CD4-positive, alpha-beta T cell treated with Interferon alpha-2 for 1 hour (primary cell): Measurements from ENCODE around the gene RLF.
"Not testable (repeated sequence)": the region's sequence is repeated elsewhere in the genome, so short reads cannot be mapped to it uniquely, and the experiment has no call there.

ENCODE experiments used
- DNase-seq, 2 donors: peaks; one replicate each; pipeline ENCODE4 v3.0.0-alpha.2; 2020 to 2022

The RLF gene

DNA sequence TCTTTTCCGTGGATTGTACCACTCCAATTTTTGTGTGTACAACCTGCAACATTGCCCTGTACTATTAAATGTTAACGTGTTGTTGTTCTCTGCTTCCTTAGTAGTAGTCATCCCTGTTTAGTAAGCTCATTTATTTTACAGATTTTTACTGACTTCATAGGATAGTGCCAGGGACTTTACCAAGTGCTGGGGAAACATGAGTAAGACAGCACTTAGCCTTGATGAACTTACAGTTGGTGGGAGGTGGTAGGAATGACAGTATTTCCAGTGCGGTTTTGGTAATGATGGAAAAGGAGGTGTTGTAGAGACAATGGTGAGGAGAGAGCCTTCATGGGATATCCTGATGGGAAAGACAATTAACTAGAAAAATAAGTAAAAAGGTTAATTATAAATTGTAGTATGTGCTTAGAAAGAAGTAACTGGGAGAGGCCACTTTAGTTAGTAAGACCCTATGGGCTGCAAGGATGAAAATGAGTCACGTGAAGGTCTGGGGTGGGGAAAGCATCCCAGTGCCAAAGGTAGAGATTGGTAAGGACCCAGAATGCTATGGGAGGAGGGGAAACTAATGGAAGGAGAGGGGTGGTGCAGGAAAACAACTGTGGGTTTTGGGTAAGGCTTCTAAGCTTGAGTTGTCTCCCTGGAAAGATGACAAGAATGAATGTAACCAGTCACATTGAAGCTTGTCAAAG lies 1.7 kb downstream of the RLF start:
- no peak for DNase-seq

DNA sequence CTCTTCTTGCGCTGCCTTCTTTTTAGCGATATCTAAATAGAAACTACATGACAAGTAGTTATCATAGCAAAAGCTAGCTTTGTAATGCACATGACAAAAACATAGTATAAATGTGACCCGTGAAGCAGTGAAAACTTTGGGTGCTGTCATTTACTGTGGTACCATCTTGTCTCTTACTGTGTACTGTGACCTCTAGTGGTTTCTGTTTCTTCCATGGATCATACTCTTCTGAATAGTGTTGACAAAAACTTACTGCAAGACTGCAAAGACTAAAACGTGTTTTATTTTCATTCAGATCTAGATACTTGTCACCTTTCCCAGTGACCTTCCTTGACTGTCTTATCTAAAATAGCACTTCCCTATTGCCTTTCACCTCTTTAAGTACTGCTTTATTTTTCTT lies 6.1 kb downstream of the RLF start:
- DNase-seq: no peak

DNA sequence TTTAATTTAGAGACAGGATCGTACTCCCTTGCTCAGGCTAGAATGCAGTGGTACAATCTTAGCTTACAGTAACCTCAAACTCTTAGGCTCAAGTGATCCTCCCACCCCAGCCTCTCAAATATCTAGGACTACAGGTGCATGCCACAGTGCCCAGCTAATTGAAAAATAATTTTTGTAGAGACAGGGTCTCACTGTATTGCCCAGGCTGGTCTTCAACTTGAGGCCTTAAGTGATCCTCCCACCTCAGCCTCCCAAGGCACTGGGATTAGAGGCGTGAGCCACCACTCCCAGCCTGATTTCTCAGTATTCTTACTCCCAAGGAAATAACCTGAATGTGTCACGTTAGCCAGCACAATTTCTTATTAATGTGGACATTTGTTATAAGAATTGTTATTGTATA lies 9.8 kb downstream of the RLF start:
- no peak for DNase-seq

DNA sequence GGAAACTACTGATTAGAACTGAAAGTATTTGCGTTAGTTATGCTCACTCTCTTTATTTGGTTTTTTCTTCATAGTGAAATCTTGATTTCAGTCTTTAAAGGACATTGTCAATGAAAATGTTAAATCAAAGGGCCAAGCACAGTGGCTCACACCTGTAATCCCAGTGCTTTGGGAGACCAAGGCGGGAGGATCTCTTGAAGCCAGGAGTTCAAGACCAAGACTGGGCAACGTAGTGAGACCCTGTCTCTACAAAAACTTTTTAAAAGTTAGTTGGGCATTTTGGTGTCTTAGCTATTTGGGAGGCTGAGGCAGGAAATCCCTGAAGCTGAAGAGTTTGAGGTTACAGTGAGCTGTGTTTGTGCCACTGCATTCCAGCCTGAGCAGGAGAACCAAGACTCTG lies 13.6 kb downstream of the RLF start:
- DNase-seq: no peak

DNA sequence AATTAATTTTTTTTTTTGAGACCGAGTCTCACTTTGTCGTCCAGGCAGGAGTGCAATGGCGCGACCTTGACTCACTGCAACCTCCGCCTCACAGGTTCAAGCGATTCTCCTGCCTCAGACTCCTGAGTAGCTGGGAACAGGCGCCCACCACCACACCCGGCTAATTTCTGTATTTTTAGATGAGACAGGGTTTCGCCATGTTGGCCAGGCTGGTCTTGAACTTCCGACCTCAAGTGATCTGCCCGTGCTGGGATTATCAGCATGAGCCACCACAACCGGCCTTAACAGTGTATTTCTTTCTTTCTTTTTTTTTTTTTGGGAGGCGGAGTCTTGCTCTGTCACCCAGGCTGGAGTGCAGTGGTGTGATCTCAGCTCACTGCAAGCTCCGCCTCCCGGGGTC lies 15.8 kb downstream of the RLF start:
- DNase-seq: not testable (repeated sequence)

DNA sequence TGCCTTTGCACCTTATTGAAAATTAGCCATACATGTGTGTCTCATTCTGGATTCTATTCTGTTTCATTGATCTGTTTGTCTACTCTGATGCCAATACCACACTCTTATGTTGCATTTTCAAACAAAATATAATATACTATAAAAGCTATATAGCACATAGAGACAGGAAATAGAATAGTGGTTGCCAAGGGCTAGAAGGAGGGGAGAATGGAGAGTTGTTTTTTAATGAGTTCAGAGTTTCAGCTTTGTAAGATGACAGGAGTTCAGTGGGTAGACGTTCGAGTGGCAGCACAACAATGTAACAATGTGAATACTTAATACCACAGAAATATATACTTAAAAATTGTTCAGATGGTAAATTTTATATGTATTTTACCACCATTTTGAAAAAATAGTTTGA lies 17.0 kb downstream of the RLF start:
- DNase-seq: no peak

DNA sequence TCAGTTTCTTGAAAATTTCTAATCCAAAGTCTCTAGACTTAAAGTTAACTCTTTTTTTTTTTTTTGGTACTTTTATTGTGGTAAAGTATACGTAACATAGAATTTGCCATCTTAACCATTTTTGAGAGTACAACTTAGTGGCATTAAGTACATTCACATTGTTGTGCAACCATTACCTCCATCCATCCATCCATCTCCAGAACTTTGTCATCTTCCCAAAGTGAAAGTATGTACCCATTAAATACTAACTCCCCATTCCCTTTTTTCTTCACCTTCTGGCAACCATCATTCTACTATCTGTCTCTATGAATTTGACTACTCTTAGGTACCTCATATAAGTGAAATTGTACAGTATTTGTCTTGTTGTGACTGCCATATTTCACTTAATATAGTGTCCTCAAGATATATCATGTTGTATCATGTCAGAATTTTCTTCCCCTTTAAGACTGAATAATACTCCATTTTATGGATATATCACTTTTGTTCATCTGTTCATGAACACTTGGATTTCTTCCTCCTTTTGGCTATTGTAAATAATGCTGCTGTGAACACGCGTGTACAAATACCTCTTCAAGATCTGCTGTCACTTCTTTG lies 18.4 kb downstream of the RLF start:
- no peak for DNase-seq

DNA sequence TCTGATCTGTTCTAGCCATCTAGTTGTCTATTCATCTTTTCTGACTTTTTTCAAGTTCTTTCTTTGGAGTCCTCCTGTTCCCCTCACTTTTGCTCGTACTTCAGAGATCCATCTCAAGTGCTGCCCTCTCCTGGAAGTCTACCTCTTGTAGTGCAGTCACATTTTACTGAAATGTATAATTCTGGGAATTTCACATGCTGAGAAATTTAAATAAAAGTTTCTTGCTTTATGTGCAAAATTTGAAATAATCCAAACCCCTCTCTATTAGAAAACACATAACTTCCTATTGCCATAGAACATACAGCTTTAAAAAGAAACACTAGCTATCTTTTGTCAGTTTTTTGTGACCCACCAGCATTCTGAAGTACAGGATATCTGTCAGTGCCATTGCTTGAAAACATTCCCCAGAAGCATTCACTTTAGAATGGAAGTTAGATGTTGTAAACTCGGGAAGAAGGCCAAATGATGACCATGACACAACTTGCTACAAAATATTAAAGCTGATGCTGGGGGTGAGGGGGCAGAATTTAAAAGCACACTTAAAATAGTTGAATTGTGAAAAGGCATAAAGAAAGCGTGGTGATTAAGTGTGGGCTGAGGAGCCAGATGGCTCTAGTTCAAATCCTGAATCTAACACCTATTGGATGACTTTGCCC lies 22.0 kb downstream of the RLF start:
- DNase-seq: peak; percentile 8 to 33

DNA sequence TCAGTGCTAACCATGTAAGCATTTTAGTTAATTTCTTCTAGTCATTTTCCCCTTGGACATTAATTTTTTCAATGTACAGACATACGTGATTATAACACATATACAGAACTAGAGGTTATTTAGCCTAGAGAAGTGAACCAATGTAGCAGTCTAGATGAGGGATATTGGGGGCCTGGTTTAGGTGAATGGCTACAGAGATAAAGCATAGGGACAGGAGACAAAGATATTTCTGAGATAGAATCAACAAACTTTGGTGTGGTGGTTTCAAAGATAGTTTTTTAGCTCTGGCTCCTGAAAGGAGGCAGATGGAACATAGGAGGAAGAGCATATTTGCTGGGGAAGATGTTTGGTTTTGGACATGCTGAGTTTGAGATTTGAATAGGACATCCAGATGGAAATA lies 23.0 kb downstream of the RLF start:
- DNase-seq: no peak

DNA sequence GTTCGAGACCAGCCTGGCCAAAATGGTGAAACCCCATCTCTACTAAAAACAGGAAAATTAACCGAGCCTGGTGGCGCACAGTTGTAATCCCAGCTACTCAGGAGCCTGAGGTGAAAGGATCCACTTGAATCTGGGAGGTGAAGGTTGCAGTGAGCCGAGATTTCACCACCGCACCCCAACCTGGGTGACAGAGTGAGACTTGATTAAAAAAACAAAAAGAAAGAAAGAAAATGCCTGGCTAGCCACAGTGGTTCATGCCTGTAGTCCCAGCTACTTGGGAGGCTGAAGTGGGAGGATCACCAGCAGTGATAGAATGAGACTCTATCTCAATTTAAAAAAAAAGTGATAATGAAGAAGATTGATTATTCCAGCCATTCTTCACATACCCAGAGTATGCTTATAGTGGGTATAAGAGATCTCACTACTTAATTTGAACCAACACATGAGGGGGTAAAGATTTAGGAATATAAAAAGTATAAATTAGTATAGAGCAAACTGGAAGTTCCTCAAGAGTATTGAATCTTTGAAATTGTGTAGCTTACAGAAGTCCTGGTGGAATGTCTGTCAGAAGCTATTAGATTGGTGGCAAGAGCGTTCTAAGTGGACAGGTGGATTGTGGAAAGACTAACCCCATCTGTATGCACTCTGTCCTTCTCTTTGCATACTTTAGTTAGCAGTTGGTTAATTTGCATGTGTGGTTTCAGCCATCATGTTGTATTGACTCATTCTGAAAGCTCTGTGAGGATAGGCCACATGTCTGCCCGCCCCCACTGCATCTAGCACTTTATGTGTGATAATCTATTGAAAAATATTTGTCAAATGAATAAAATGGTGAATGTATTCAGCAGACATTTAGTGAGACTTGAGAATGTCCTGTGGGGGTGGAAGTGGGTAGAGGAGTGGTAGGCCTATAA lies 25.0 kb downstream of the RLF start:
- peak in 1 of 2 donors; percentile 29 for DNase-seq

DNA sequence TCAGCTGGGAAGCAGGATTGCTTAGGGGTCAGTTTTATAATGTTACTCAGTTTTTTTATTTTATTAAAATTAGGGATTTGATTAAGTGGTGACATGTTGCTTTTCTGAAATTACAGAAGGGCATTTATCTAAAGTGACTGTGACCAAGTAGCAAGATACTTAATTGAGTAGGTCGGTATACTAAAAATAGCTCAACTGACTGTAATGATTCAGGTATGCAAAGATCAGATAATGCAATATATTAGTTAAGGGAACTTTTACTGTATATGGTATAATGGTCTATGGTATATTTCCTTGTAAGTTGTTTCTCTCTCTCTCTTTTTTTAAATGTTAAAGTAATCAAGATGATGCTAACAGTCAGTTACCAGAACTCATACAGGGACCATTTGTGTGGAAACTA lies 26.2 kb downstream of the RLF start:
- no peak for DNase-seq

DNA sequence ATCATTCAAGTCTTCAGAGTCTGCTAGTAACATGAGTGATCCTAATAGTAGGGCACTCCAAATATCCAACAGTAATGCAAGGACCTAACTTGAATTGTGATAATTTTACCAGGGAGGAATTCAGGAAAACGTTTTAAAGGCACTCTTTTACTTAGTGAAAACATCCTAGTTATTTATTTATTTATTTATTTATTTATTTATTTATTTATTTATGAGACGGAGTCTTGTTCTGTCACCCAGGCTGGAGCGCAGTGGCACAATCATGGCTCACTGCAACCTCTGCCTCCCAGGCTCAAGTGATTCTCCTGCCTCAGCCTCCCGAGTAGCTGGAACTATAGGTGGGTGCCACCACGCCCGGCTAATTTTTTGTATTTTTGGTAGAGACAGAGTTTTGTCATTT lies 33.5 kb downstream of the RLF start:
- DNase-seq: not testable (repeated sequence)

DNA sequence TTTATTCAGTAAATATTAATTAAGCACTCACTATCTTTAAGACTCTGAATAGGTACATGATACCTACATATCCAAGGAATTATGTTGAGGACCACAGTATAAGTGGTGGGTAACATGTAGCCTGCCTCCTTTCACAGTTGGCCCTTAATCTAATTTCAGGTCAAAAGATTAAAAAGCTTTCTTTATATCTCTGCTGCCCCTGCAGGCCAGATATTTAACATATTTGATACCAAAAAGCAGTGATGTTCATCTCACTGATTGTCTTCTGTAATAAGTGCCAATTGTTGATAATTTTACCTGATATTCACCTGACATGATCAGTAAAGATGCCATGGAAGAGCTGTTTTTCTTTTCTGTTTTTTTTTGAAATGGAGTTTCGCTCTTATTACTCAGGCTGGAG lies 36.5 kb downstream of the RLF start:
- DNase-seq: peak in 1 of 2 donors; percentile 19

DNA sequence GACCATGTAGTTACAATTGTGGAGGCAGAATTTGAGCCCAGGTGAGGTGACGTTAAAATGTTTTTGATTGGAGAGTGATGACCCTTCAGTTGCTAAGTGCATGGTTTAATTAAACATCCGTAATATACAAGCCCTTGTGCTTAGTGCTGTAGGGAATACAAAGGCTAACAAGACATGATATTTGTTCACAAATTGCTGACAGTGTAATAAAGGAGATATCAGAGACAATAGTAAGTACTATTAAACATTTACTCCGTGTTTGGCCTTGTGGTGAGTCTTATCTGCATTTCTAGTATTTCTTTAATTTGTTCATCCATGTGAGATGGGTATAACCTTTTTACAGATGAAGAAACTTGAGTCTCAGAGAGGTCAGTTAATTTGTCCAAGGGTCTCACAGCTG lies 37.9 kb downstream of the RLF start:
- no peak for DNase-seq

DNA sequence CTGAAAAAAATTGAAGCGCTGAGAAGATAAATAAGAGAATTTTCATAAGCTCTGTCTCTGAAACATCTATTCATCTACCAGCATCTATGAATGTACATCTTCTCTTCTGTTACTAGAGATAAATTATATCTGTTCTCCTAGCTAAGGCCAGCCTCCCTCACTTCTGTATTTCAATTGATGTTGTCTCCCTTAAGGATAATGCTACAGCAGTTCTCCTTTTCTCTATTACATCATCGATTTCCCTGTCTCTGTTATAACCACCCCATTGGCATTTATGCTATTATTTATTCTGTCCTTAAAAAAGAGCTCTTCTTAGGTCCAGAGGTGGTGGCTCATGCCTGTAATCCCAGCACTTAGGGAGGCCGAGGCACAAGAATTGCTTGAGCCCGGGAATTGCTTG lies 43.7 kb downstream of the RLF start:
- no peak for DNase-seq

DNA sequence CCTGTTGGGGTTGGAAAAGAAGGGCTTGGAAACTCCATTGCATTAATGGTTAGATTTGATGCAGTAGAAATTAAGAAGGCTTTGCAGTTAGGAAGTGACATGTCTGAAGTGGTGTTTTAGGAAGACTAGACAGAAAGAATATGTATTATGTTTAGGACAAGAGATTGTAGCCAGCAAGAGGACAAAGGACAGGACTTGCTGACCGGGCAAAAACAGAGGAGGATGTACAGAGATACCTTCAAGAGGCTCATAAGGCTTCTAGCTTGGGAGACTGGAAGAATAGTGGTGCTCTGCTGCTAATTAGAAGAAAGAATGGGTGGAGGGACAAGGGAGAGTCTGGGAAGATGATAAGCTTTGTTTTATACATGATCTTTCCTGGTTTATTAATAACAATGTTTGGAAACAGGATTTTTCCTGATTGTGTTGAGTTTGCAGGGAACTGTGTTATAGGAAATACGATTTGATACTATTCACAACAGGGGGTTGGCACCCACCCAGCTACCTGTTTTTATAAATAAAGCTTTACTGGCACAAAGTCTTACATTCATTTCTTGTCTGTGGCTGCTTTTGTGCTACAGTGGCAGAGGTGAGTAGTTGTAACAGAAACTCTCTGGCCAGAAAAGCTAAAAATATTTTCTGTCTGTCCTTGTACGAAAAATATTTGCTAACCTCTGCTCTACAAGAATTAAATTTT lies 49.5 kb downstream of the RLF start:
- DNase-seq: no peak

DNA sequence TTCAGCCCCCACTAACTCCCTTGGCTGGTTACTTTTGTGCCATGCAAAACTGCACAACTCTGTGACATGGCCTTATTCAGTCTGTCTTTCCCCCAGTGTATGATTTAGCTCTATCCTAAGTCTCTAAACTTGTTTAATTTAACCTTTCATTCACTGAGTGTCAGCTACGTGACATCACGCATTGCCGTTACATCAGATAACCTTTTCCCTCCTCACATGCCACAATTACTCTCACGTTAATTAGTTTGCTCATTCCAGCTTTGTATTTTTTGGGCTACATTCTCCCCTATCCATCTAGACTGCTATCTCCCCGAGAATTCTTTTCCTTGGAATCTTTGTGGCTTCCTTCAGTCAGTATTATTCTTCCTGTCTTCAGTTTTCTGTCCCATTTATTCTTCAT lies 57.1 kb downstream of the RLF start:
- DNase-seq: no peak

DNA sequence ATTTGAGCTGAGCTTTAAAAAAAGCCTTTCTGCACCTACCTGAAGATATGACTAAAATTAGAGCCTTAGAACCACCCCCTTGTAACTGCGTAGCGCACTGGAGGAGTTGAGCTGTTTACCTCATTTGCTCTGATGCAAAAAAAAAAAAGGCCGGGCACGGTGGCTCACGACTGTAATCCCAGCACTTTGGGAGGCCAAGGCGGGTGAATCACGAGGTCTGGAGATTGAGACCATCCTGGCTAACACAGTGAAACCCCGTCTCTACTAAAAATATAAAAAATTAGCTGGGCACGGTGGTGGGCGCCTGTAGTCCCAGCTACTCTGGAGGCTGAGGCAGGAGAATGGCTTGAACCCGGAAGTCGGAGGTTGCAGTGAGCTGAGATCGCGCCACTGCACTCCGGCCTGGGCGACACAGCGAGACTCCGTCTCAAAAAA lies 60.3 kb downstream of the RLF start:
- not testable (repeated sequence) for DNase-seq

DNA sequence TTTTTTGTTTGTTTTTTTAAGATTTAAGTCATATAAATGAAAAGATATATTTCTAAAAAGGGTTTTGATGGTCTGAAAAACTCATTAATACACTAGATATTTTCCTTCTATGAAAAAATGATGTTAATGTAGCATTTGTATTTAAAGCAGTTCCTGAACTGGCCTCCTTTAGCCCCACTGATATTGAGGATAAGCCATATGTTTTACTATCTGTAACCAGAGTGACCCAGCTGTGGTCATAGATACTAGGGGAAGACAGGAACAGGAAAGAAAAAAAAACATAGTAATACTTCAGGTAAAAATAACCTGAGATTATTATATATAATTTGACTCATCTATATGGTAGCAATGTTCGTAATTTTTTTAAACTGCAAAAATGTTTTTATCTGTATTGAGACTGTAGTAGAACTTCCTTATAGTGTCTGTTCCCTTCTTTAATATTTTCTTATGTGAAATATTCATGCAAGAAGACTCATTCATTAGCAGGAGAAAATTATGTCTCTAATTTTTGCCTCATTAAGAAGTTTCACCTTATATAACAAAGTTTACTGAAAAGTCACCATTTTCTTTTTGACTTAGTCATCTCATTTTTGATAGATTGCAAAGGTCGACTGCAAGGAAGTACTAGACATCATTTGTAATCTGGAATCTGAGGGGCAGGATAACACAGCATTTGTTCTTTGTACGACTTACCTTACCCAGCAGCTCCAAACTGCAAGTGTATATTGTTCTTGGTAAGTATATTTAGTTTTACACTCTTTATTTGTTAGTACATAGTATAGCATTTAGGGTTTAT lies 61.0 kb downstream of the RLF start:
- DNase-seq: no peak

DNA sequence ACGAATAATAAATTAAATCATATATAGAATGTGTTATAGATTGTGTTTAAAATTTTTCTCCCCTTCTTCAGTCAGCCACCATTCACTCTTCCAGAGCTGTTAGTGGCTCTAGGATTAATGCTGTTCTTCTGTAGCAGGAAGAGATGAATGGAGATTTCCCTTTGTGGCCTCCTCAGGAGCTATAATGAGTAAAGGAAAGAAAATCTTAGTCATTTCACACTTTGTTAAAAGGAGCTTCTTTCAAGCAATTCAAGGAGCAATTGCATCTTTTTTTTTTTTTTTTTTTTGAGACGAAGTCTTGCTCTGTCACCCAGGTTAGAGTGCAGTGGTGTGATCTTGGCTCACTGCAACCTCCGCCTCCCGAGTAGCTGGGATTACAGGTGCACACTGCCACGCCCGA lies 62.9 kb downstream of the RLF start:
- DNase-seq: no peak

DNA sequence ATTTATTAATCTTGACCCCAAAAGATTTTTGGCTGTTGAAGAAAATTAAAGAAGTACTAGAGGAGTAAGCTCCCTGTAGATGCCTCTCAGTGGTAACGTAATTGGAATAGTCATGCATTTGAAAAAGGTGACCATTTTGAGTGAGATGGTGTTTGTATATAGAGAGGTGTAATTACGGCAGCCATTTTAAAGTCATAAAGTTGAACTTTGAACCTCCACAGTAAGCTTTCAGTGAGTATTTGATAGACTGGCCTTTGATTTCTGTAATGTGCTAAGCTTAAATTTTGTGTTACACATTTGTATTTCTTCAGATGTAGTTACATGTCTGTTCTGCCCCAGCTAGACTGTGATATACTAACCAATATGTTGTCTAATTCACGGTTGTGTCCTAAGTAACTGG lies 65.0 kb downstream of the RLF start:
- DNase-seq: no peak

DNA sequence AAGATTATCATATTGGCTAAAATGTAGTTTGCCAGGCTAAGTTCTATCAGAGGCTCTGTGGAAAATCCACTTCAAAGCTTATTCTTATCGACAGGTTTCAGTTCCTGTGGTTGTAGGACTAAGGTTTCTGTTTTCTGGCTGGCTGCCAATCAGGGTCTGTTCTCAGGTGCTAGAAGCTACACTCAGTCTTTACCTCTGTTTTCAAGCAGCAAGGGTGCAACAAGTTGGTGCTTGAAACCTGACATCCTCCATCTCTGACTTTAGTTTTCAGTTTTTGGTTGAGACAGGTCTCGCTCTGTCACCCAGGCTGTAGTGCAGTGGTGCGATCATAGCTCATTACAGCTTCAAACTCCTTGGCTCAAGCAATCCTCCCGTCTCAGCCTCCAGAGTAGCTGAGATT lies 71.3 kb downstream of the RLF start:
- DNase-seq: peak; percentile 15 to 55
